ENCODE measurements around the gene PARD6G. TPM values are rescaled to one million over a fixed set of nuclear protein-coding genes. Genes with fewer than 3 reads are reported as not detected.

The PARD6G gene
- total RNA-seq, 1 donor from 2014 or later, result 6.5 TPM

DNA sequence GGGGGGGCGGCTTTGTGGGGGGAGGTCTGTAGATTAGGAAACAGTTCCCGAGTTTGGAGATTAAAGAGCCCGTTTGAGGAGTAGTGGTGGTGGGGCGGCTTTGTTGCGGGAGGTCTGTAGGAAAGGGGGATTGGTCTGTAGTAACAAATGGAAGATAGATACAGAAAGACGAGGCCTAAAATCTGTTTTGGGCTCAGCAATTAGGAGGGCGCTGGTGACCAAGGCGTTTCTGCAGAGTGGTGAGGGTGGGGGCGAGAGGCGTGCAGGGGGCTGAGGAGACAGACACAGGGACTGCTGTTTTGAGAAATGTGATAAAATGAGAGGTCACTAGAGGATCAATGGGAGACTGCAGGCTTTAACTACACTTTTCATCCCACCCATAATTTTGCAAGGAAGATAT, 139.9 kb downstream of the PARD6G start:
- ATAC-seq (no peak), DNase-seq (no peak)
- Histone ChIP-seq H3K4me1 (peaks cover 16% of the 10 kb centered on the region), H3K27me3 (no peaks in the 10 kb centered on the region), H3K4me3 (no peak overlapping the region), H3K9me3 (no peaks in the 10 kb centered on the region), H3K27ac (no peak overlapping the region), H3K36me3 (no peaks in the 10 kb centered on the region)
- intact Hi-C loops (cut with DNase I), result no loop called here
- TF ChIP-seq, protein P1, sequence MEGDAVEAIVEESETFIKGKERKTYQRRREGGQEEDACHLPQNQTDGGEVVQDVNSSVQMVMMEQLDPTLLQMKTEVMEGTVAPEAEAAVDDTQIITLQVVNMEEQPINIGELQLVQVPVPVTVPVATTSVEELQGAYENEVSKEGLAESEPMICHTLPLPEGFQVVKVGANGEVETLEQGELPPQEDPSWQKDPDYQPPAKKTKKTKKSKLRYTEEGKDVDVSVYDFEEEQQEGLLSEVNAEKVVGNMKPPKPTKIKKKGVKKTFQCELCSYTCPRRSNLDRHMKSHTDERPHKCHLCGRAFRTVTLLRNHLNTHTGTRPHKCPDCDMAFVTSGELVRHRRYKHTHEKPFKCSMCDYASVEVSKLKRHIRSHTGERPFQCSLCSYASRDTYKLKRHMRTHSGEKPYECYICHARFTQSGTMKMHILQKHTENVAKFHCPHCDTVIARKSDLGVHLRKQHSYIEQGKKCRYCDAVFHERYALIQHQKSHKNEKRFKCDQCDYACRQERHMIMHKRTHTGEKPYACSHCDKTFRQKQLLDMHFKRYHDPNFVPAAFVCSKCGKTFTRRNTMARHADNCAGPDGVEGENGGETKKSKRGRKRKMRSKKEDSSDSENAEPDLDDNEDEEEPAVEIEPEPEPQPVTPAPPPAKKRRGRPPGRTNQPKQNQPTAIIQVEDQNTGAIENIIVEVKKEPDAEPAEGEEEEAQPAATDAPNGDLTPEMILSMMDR (IDR thresholded peaks at IDR 0.05), result no peak

Other genes with a start within 250 kb of the PARD6G start
- gene RBFA, start 213.1 kb downstream of the PARD6G start, total RNA-seq, result 18.0 TPM
- gene ADNP2, start 138.3 kb downstream of the PARD6G start, total RNA-seq, result 14.2 TPM

All from upper lobe of right lung (tissue), 1 donor.